CD14-positive monocyte (primary cell): ENCODE measurements around the gene LRRN3. TPM values are rescaled to one million over a fixed set of nuclear protein-coding genes. Genes with fewer than 3 reads are reported as not detected.
"Not testable (repeated sequence)": the region's sequence is repeated elsewhere in the genome, so short reads cannot be mapped to it uniquely, and the experiment has no call there.

Experiments used
- DNase-seq, 3 donors: peaks; one replicate each; pipeline ENCODE4 v3.0.0-alpha.2; 2011 to 2022
- H2AFZ ChIP-seq: 2 replicates; pipeline ENCODE4 v1.6.0; 2012; ENCODE audit warnings: mild to moderate bottlenecking, low read depth, low read length, inconsistent platforms; ENCODE audit not compliant: insufficient read depth, poor library complexity, severe bottlenecking
- H3K27ac ChIP-seq, 2 donors: 1 replicate in 1 of 2; 2 replicates in 1 of 2; pipeline ENCODE4 v1.5.1; 2012 to 2013; ENCODE audit warnings: low read length in 2 of 2, control low read depth in 1 of 2, inconsistent platforms in 1 of 2, low read depth in 1 of 2, mild to moderate bottlenecking in 1 of 2
- H3K27me3 ChIP-seq, 2 donors: one replicate each; pipeline versions ENCODE4 v1.6.0 to v1.6.1; 2011 to 2013; ENCODE audit warnings: low read length in 2 of 2; ENCODE audit not compliant: control insufficient read depth in 2 of 2, insufficient read depth in 2 of 2
- H3K36me3 ChIP-seq, 2 donors: replicated peaks in 1 of 2; 1 replicate in 1 of 2; 2 replicates in 1 of 2; pipeline versions ENCODE4 v1.5.1 to v1.6.1; 2012 to 2013; ENCODE audit warnings: low read length in 2 of 2, control low read depth in 1 of 2, inconsistent platforms in 1 of 2, mild to moderate bottlenecking in 1 of 2; ENCODE audit not compliant: insufficient read depth in 2 of 2, control insufficient read depth in 1 of 2
- H3K4me1 ChIP-seq, 2 donors: 1 replicate in 1 of 2; 2 replicates in 1 of 2; pipeline versions ENCODE4 v1.5.1 to v1.6.1; 2012 to 2013; ENCODE audit warnings: low read length in 2 of 2, control low read depth in 1 of 2, inconsistent platforms in 1 of 2, mild to moderate bottlenecking in 1 of 2, moderate library complexity in 1 of 2; ENCODE audit not compliant: insufficient read depth in 2 of 2, control insufficient read depth in 1 of 2
- H3K4me2 ChIP-seq: replicated peaks from 2 replicates; pipeline ENCODE3; 2012; ENCODE audit warnings: low read length, moderate library complexity, mild to moderate bottlenecking; ENCODE audit not compliant: poor library complexity, severe bottlenecking; ENCODE audit errors: extremely low read depth
- H3K4me3 ChIP-seq, 3 experiments: fragments of 200-600 bp in 1 of 3; sonication (generic) in 1 of 3; replicated peaks in 1 of 3; 1 replicate in 2 of 3; 2 replicates in 1 of 3; pipeline ENCODE4 v1.5.1; 2011 to 2013; ENCODE audit warnings: low read length in 3 of 3, mild to moderate bottlenecking in 3 of 3, control low read depth in 2 of 3, low read depth in 2 of 3, inconsistent platforms in 1 of 3, moderate library complexity in 1 of 3
- H3K79me2 ChIP-seq: 2 replicates; pipeline ENCODE4 v1.6.0; 2012; ENCODE audit warnings: mild to moderate bottlenecking, control low read depth, inconsistent platforms, low read length, moderate library complexity; ENCODE audit not compliant: insufficient read depth
- H3K9ac ChIP-seq: 2 replicates; pipeline ENCODE4 v1.6.0; 2017; ENCODE audit warnings: low read length, mild to moderate bottlenecking; ENCODE audit not compliant: insufficient read depth, poor library complexity, severe bottlenecking
- H3K9me3 ChIP-seq, 2 donors: replicated peaks in 1 of 2; 1 replicate in 1 of 2; 2 replicates in 1 of 2; pipeline versions ENCODE4 v1.5.1 to v1.6.1; 2012 to 2013; ENCODE audit warnings: low read length in 2 of 2, control low read depth in 1 of 2; ENCODE audit not compliant: control insufficient read depth in 1 of 2, insufficient read depth in 1 of 2
- H4K20me1 ChIP-seq: 2 replicates; pipeline ENCODE4 v1.6.0; 2012; ENCODE audit warnings: mild to moderate bottlenecking, low read length, control low read depth, moderate library complexity; ENCODE audit not compliant: insufficient read depth
- H3K27ac Mint-ChIP-seq, 7 donors: one replicate each; pipeline ENCODE4 v1.8.0; 2020; ENCODE audit warnings: mild to moderate bottlenecking in 7 of 7, mixed read lengths in 7 of 7, moderate library complexity in 6 of 7, inconsistent platforms in 2 of 7
- H3K27me3 Mint-ChIP-seq, 3 donors: one replicate each; pipeline ENCODE4 v1.8.0; 2021 to 2022; ENCODE audit warnings: low read depth in 3 of 3, mild to moderate bottlenecking in 3 of 3, mixed read lengths in 3 of 3, moderate library complexity in 3 of 3, inconsistent platforms in 1 of 3
- H3K36me3 Mint-ChIP-seq, 2 donors: one replicate each; pipeline ENCODE4 v1.8.0; 2020; ENCODE audit warnings: mixed read lengths in 2 of 2, inconsistent platforms in 1 of 2, mild to moderate bottlenecking in 1 of 2
- H3K4me1 Mint-ChIP-seq: one replicate; pipeline ENCODE4 v1.8.0; 2020; ENCODE audit warnings: mild to moderate bottlenecking, mixed read lengths
- H3K4me3 Mint-ChIP-seq, 2 donors: one replicate each; pipeline ENCODE4 v1.8.0; 2020; ENCODE audit warnings: mild to moderate bottlenecking in 2 of 2, mixed read lengths in 2 of 2, moderate library complexity in 1 of 2
- H3K9me3 Mint-ChIP-seq, 7 donors: one replicate each; pipeline ENCODE4 v1.8.0; 2020 to 2022; ENCODE audit warnings: mixed read lengths in 7 of 7, mild to moderate bottlenecking in 6 of 7, moderate library complexity in 6 of 7, inconsistent platforms in 2 of 7
- CTCF ChIP-seq: fragments of 200-600 bp; IDR thresholded peaks from one replicate; pipeline ENCODE4 v1.8.0; 2022; ENCODE audit warnings: antibody characterized with exemption, mild to moderate bottlenecking
- WGBS: methylation state at CpG from one replicate; pipeline ENCODE4 v1.1.5; 2013; ENCODE audit warnings: missing lambda C conversion rate; ENCODE audit not compliant: insufficient coverage; 5-methylcytosine and 5-hydroxymethylcytosine counted together
- intact Hi-C, 2 donors: fragments of 100-400 bp; cut with micrococcal nuclease; formaldehyde crosslinking; loops; one replicate each; pipeline versions ENCODE4 v1.15.0 to v1.15.1; 2023
- polyA plus RNA-seq, 3 donors: library from polyadenylated mRNA; depleted of rRNA in 1 of 3; unstranded in 2 of 3; stranded (reverse) in 1 of 3; fragments of 300-500 nt in 2 of 3; fragments of >200 nt in 1 of 3; fragmentation: Illumina TruSeq in 2 of 3; gene quantifications; 1 replicate in 2 of 3; 2 replicates in 1 of 3; pipeline ENCODE4 v1.2.3, GENCODE V29; 2012 to 2021

Gene LRRN3
- polyA plus RNA-seq, 3 donors = 0.12 to 0.22 TPM; not detected in 1

GRCh38 chr7:111068618-111069017 is 22.3 kb upstream of the LRRN3 start:
- Histone ChIP-seq H3K9ac (no peak overlapping the region), H3K27me3 (no peaks in the 10 kb centered on the region), H3K79me2 (no peaks in the 10 kb centered on the region), H3K4me2 (no peak overlapping the region), H4K20me1 (no peaks in the 10 kb centered on the region), H3K27ac (no peak overlapping the region), H3K4me1 (no peaks in the 10 kb centered on the region), H3K9me3 (peaks cover under 1 to 10% of the 10 kb centered on the region in 2 donors), H3K36me3 (no peaks in the 10 kb centered on the region), H3K4me3 (no peak overlapping the region), H2AFZ (no peak overlapping the region)
- no peak for DNase-seq
- Mint-ChIP-seq H3K9me3 (peaks cover 6 to 19% (median 11%) of the 10 kb centered on the region in 7 donors), H3K36me3 (no peaks in the 10 kb centered on the region), H3K4me1 (no peaks in the 10 kb centered on the region), H3K4me3 (no peak overlapping the region), H3K27me3 (peaks cover 0 to 2% (median 0%) of the 10 kb centered on the region in 3 donors), H3K27ac (no peak overlapping the region)
- WGBS = no CpG with 5 or more reads among the region's 2 CpGs
- intact Hi-C loops = no loop called here
- no peak for TF ChIP-seq CTCF

- Histone ChIP-seq H3K9me3 (no peaks in the 10 kb centered on the region), H3K79me2 (no peaks in the 10 kb centered on the region), H3K27ac (no peak overlapping the region), H3K27me3 (no peaks in the 10 kb centered on the region), H3K9ac (no peak overlapping the region), H3K4me2 (no peak overlapping the region), H4K20me1 (no peaks in the 10 kb centered on the region), H3K36me3 (no peaks in the 10 kb centered on the region), H3K4me1 (no peaks in the 10 kb centered on the region), H2AFZ (no peak overlapping the region), H3K4me3 (no peak overlapping the region)
- intact Hi-C loops = no loop called here
- DNase-seq = no peak
- no peak for TF ChIP-seq CTCF
- Mint-ChIP-seq H3K27ac (no peak overlapping the region), H3K9me3 (peaks cover 0 to 3% (median 0%) of the 10 kb centered on the region in 7 donors), H3K4me3 (no peak overlapping the region), H3K36me3 (no peaks in the 10 kb centered on the region), H3K4me1 (no peaks in the 10 kb centered on the region), H3K27me3 (peaks cover 0 to 2% (median 0%) of the 10 kb centered on the region in 3 donors)
Measured at GRCh38 chr7:111071556-111071955, 19.4 kb upstream of the LRRN3 start.

GRCh38 chr7:111072658-111073057 is 18.3 kb upstream of the LRRN3 start:
- H3K27me3 Mint-ChIP-seq, H3K27ac ChIP-seq, H3K27ac Mint-ChIP-seq, intact Hi-C loops, H2AFZ ChIP-seq, H3K4me2 ChIP-seq, H3K4me1 Mint-ChIP-seq, H3K36me3 Mint-ChIP-seq, H3K4me3 Mint-ChIP-seq, H3K9me3 ChIP-seq, H3K9ac ChIP-seq, H3K4me3 ChIP-seq, H3K79me2 ChIP-seq, H4K20me1 ChIP-seq, H3K27me3 ChIP-seq, H3K9me3 Mint-ChIP-seq, H3K4me1 ChIP-seq, DNase-seq, H3K36me3 ChIP-seq: not testable (repeated sequence)
- WGBS = no CpG with 5 or more reads among the region's 9 CpGs
